ENCODE measurements around the gene ADAT2.

Gene ADAT2

DNA sequence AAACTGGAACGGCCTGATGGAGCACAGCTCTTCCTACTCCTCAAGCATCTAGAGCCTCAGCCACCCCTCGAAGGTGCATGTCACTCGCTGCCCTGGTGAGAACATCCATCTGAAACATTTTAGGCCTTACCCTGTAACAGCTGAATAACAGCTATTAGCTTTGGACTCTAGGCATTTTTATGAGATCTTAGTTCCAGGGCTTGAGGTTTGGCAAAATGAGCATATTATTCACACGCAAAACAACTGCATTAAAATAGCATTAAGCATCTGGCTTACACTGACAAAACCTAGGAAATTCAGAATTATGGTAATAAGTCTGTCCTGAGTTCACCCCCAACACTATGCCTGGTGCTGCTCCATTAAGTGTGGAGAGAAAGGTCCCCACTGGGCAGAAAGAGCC, 56.1 kb downstream of the ADAT2 start:
- Histone ChIP-seq H3K27ac (no peak overlapping the region), H3K4me3 (ENCODE audit: low read depth, low read length) (no peak overlapping the region), H3K36me3 (replicated peaks) (no peaks in the 10 kb centered on the region), H3K27me3 (replicated peaks) (no peaks in the 10 kb centered on the region)
- no peak for DNase-seq
- in situ Hi-C loops (cut with HindIII; ENCODE audit: low pct_ligation_motif_present, low sequenced_read_pairs), result no loop called here
- TF ChIP-seq, protein P1, sequence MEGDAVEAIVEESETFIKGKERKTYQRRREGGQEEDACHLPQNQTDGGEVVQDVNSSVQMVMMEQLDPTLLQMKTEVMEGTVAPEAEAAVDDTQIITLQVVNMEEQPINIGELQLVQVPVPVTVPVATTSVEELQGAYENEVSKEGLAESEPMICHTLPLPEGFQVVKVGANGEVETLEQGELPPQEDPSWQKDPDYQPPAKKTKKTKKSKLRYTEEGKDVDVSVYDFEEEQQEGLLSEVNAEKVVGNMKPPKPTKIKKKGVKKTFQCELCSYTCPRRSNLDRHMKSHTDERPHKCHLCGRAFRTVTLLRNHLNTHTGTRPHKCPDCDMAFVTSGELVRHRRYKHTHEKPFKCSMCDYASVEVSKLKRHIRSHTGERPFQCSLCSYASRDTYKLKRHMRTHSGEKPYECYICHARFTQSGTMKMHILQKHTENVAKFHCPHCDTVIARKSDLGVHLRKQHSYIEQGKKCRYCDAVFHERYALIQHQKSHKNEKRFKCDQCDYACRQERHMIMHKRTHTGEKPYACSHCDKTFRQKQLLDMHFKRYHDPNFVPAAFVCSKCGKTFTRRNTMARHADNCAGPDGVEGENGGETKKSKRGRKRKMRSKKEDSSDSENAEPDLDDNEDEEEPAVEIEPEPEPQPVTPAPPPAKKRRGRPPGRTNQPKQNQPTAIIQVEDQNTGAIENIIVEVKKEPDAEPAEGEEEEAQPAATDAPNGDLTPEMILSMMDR (IDR thresholded peaks at IDR 0.05; ENCODE audit: low read depth, low read length, missing control alignments), result no peak

DNA sequence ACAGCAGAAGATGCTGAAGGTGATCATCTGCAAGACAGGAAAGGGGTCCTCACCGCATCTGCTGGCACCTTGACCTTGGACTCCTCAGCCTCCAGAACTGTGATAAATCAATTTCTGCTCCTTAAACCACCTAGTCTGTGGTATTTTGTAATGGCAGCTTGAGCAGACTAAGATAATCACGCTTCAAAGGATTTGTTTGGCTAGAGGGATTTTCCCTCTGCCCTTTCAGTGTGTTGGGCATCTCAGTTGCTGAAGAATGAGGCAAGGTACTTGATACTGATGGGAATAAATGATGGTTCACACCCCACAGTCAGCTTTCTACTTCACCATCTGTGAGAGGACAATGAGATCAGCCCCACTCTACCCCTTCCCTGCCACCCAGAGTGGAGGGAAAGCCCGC, 60.2 kb downstream of the ADAT2 start:
- Histone ChIP-seq H3K27me3 (replicated peaks) (no peaks in the 10 kb centered on the region), H3K4me3 (ENCODE audit: low read depth, low read length) (no peak overlapping the region), H3K36me3 (replicated peaks) (no peaks in the 10 kb centered on the region), H3K27ac (no peak overlapping the region)
- in situ Hi-C loops (cut with HindIII; ENCODE audit: low pct_ligation_motif_present, low sequenced_read_pairs), result no loop called here
- TF ChIP-seq, protein P1 (IDR thresholded peaks at IDR 0.05; ENCODE audit: low read depth, low read length, missing control alignments), result no peak
- no peak for DNase-seq

- in situ Hi-C loops (cut with HindIII; ENCODE audit: low pct_ligation_motif_present, low sequenced_read_pairs), result no loop called here
- TF ChIP-seq, protein P1 (IDR thresholded peaks at IDR 0.05; ENCODE audit: low read depth, low read length, missing control alignments), result no peak
- Histone ChIP-seq H3K27ac (no peak overlapping the region), H3K27me3 (replicated peaks) (no peaks in the 10 kb centered on the region), H3K36me3 (replicated peaks) (no peaks in the 10 kb centered on the region), H3K4me3 (ENCODE audit: low read depth, low read length) (no peak overlapping the region)
- no peak for DNase-seq
These were observed 64.9 kb downstream of the ADAT2 start for GRCh38 chr6:143385636-143386035.

DNA sequence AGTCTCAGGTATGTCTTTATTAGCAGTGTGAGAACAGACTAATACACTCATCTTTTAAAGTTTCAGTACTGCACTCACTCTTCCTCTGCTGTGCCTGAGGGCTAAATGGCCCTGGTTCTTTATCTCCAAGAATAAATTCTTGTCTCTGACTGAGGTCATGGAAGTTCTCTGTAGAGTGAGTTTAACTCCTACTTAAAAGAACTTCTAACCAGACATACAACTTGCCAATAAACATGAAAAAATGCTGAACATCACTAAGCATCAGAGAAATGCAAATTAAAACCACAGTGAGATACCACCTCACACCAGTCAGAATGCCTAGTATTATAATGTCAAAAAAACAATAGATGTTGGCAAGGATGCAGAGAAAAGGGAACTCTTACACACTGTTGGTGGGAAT, 73.6 kb downstream of the ADAT2 start:
- Histone ChIP-seq H3K4me3 (ENCODE audit: low read depth, low read length) (no peak overlapping the region), H3K36me3 (replicated peaks) (no peaks in the 10 kb centered on the region), H3K27me3 (replicated peaks) (no peaks in the 10 kb centered on the region), H3K27ac (no peak overlapping the region)
- in situ Hi-C loops (cut with HindIII; ENCODE audit: low pct_ligation_motif_present, low sequenced_read_pairs), result no loop called here
- no peak for DNase-seq
- TF ChIP-seq, protein P1 (IDR thresholded peaks at IDR 0.05; ENCODE audit: low read depth, low read length, missing control alignments), result no peak

DNA sequence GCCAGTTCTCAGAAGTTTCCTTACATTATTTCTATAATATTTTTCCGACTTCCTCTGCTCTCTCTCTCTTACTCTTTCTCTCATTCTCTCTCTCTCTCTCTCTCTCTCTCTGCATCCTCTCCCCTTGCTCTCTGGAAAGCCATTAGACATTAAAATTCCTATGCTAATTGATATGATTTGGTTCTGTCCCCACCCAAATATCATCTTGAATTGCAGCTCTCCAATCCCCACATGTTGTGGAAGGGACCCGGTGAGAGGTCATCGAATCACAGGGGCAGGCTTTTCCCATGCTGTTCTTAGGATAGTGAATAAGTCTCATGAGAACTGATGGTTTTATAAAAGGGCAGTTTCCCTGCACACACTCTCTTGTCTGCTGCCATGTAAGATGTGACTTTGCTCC, 74.1 kb downstream of the ADAT2 start:
- in situ Hi-C loops (cut with HindIII; ENCODE audit: low pct_ligation_motif_present, low sequenced_read_pairs), result no loop called here
- DNase-seq, result no peak
- Histone ChIP-seq H3K36me3 (replicated peaks) (no peaks in the 10 kb centered on the region), H3K27ac (no peak overlapping the region), H3K4me3 (ENCODE audit: low read depth, low read length) (no peak overlapping the region), H3K27me3 (replicated peaks) (no peaks in the 10 kb centered on the region)
- TF ChIP-seq, protein P1 (IDR thresholded peaks at IDR 0.05; ENCODE audit: low read depth, low read length, missing control alignments), result no peak

GRCh38 chr6:143375022-143375585, 75.4 kb downstream of the ADAT2 start:
- DNase-seq, result no peak
- Histone ChIP-seq H3K27me3 (replicated peaks) (no peaks in the 10 kb centered on the region), H3K36me3 (replicated peaks) (no peaks in the 10 kb centered on the region), H3K4me3 (ENCODE audit: low read depth, low read length) (no peak overlapping the region), H3K27ac (no peak overlapping the region)
- in situ Hi-C loops (cut with HindIII; ENCODE audit: low pct_ligation_motif_present, low sequenced_read_pairs), result no loop called here
- TF ChIP-seq, protein P1 (IDR thresholded peaks at IDR 0.05; ENCODE audit: low read depth, low read length, missing control alignments), result no peak
